PC-9 (cell line): ENCODE measurements around the gene SNX19. TPM values are rescaled to one million over a fixed set of nuclear protein-coding genes. Genes with fewer than 3 reads are reported as not detected.

Experiments used
- BruUV-seq: library from RNA; stranded (reverse); fragments of 400-500 nt; replicated peaks from 2 replicates; lab custom pipeline; 2021; lab: Mats Ljungman, UMichigan
- CTCF ChIA-PET: fragments of 300-600 bp; sonication (Branson Sonifier 250); formaldehyde crosslinking; loops from one replicate; lab custom pipeline; 2022; ENCODE audit warnings: antibody characterized with exemption; lab: Charles Lee
- POLR2A ChIA-PET: fragments of 300-600 bp; sonication (Branson Sonifier 250); formaldehyde crosslinking; loops from one replicate; lab custom pipeline; 2022; ENCODE audit warnings: antibody characterized with exemption; ENCODE audit not compliant: unreplicated experiment; lab: Charles Lee
- DNase-seq, 2 experiments: peaks; one replicate each; pipeline versions ENCODE4 v3.0.0 to v3.0.0-alpha.2; 2015 to 2022; ENCODE audit warnings: mixed read lengths in 1 of 2
- H2AFZ ChIP-seq: fragments of 200-600 bp; sonication (generic); 2 replicates; pipeline ENCODE4 v1.8.1; 2017; ENCODE audit warnings: antibody characterized with exemption
- H3F3A ChIP-seq: fragments of 200-600 bp; sonication (generic); 2 replicates; pipeline ENCODE4 v1.8.1; 2017; ENCODE audit warnings: antibody characterized with exemption, mild to moderate bottlenecking, low read depth; ENCODE audit not compliant: insufficient read depth
- H3K27ac ChIP-seq: fragments of 200-600 bp; sonication (generic); 2 replicates; pipeline ENCODE4 v1.6.1; 2016; ENCODE audit warnings: mixed run types
- H3K27me3 ChIP-seq: fragments of 200-600 bp; sonication (generic); 2 replicates; pipeline ENCODE4 v1.6.1; 2016; ENCODE audit warnings: low read depth, mixed run types; ENCODE audit not compliant: insufficient read depth
- H3K36me3 ChIP-seq: fragments of 200-600 bp; sonication (generic); 2 replicates; pipeline ENCODE4 v1.6.1; 2016; ENCODE audit warnings: low read depth, mixed run types
- H3K4me1 ChIP-seq: fragments of 200-600 bp; sonication (generic); replicated peaks from 2 replicates; pipeline ENCODE4 v1.6.1; 2016; ENCODE audit warnings: mixed run types; ENCODE audit not compliant: insufficient read depth
- H3K4me2 ChIP-seq: fragments of 200-600 bp; sonication (generic); 2 replicates; pipeline ENCODE4 v1.6.1; 2017; ENCODE audit warnings: mixed run types
- H3K4me3 ChIP-seq: fragments of 200-600 bp; sonication (generic); 2 replicates; pipeline ENCODE4 v1.6.1; 2016; ENCODE audit warnings: mixed run types
- H3K79me2 ChIP-seq: fragments of 200-600 bp; sonication (generic); 2 replicates; pipeline ENCODE4 v1.6.1; 2017; ENCODE audit warnings: low read depth, mixed run types
- H3K9me2 ChIP-seq: fragments of 200-600 bp; sonication (generic); 2 replicates; pipeline ENCODE4 v1.8.1; 2017; ENCODE audit warnings: mild to moderate bottlenecking; ENCODE audit not compliant: insufficient read depth
- H3K9me3 ChIP-seq: fragments of 200-600 bp; sonication (generic); 2 replicates; pipeline ENCODE4 v1.8.1; 2016; ENCODE audit warnings: low read depth; ENCODE audit not compliant: insufficient read depth
- H4K20me1 ChIP-seq: fragments of 200-600 bp; sonication (generic); 2 replicates; pipeline ENCODE4 v1.8.1; 2017; ENCODE audit not compliant: insufficient read depth
- CTCF ChIP-seq: fragments of 200-600 bp; sonication (generic); conservative IDR thresholded peaks from 2 replicates; pipeline ENCODE4 v1.6.1; 2017; ENCODE audit warnings: mixed run types, antibody characterized with exemption, mild to moderate bottlenecking, moderate library complexity
- EZH2 ChIP-seq: fragments of 200-600 bp; sonication (generic); IDR thresholded peaks from 2 replicates; pipeline ENCODE4 v1.8.0; 2017; ENCODE audit warnings: antibody characterized with exemption, low read depth
- intact Hi-C: fragments of 100-400 bp; cut with micrococcal nuclease; formaldehyde crosslinking; loops from one replicate; pipeline ENCODE4 v1.10.0; 2022; ENCODE audit not compliant: unreplicated experiment
- total RNA-seq: library from RNA; stranded (reverse); gene quantifications from 2 replicates; pipeline ENCODE4 v1.2.3, GENCODE V29; 2021

SNX19 gene
- total RNA-seq, 1 experiment from 2014 or later: 43.5 TPM

- no peaks in the 10 kb centered on the region for H3F3A ChIP-seq
- no peaks in the 10 kb centered on the region for H3K79me2 ChIP-seq
- no peaks in the 10 kb centered on the region for H3K9me2 ChIP-seq
- H3K27me3 ChIP-seq: no peaks in the 10 kb centered on the region
- no peak overlapping the region for H3K4me2 ChIP-seq
- ChIA-PET CTCF (interaction anchor here (0.5 kb wide), 1 partner anchor 429 kb away, joined by 3 read pairs; no protein-coding TSS in a partner anchor), POLR2A (no interaction called here)
- no peaks in the 10 kb centered on the region for H3K4me1 ChIP-seq
- intact Hi-C loops: no loop called here
- H3K4me3 ChIP-seq: no peak overlapping the region
- TF ChIP-seq CTCF (no peak), EZH2 (no peak)
- H2AFZ ChIP-seq: no peak overlapping the region
- no peaks in the 10 kb centered on the region for H3K9me3 ChIP-seq
- H4K20me1 ChIP-seq: no peaks in the 10 kb centered on the region
- DNase-seq: no peak
- no peaks in the 10 kb centered on the region for H3K36me3 ChIP-seq
- H3K27ac ChIP-seq: no peak overlapping the region
- BruUV-seq: no TSS peak
Observed at GRCh38 chr11:130874396-130874795, 41.9 kb downstream of the SNX19 start.

GRCh38 chr11:130873761-130874160, 42.5 kb downstream of the SNX19 start:
- TF ChIP-seq CTCF (no peak), EZH2 (no peak)
- H3F3A ChIP-seq: no peaks in the 10 kb centered on the region
- H3K4me3 ChIP-seq: no peak overlapping the region
- no peak overlapping the region for H3K27ac ChIP-seq
- ChIA-PET POLR2A (no interaction called here), CTCF (interaction anchor here (0.5 kb wide), 1 partner anchor 428 kb away, joined by 3 read pairs; no protein-coding TSS in a partner anchor)
- no peak overlapping the region for H2AFZ ChIP-seq
- no peaks in the 10 kb centered on the region for H3K9me3 ChIP-seq
- BruUV-seq: no TSS peak
- H3K27me3 ChIP-seq: no peaks in the 10 kb centered on the region
- no peaks in the 10 kb centered on the region for H4K20me1 ChIP-seq
- H3K79me2 ChIP-seq: no peaks in the 10 kb centered on the region
- no peaks in the 10 kb centered on the region for H3K9me2 ChIP-seq
- no peaks in the 10 kb centered on the region for H3K36me3 ChIP-seq
- H3K4me2 ChIP-seq: no peak overlapping the region
- no peak for DNase-seq
- H3K4me1 ChIP-seq: no peaks in the 10 kb centered on the region
- intact Hi-C loops: no loop called here

GRCh38 chr11:130872981-130873380, 43.3 kb downstream of the SNX19 start:
- no peak for DNase-seq
- Histone ChIP-seq H3K9me3 (no peaks in the 10 kb centered on the region), H3K27me3 (no peaks in the 10 kb centered on the region), H3K79me2 (no peaks in the 10 kb centered on the region), H3K9me2 (no peaks in the 10 kb centered on the region), H3K36me3 (no peaks in the 10 kb centered on the region), H4K20me1 (no peaks in the 10 kb centered on the region), H3K4me2 (no peak overlapping the region), H3K4me3 (no peak overlapping the region), H3K4me1 (no peaks in the 10 kb centered on the region), H3K27ac (no peak overlapping the region), H3F3A (no peaks in the 10 kb centered on the region), H2AFZ (no peak overlapping the region)
- CTCF ChIA-PET: no interaction called here
- no TSS peak for BruUV-seq
- no peak for TF ChIP-seq EZH2
- no peak for TF ChIP-seq CTCF
- intact Hi-C loops: no loop called here
- POLR2A ChIA-PET: no interaction called here
